H9 (cell line): ENCODE data around the gene DGKG. TPM values are rescaled to one million over a fixed set of nuclear protein-coding genes. Genes with fewer than 3 reads are reported as not detected.

Source experiments
- DNase-seq: peaks from one replicate; pipeline ENCODE4 v3.0.0-alpha.2; 2017
- H2AFZ ChIP-seq: one replicate; pipeline ENCODE4 v1.6.1; 2013; ENCODE audit warnings: mild to moderate bottlenecking, low read length, control low read depth, moderate library complexity
- H2AK5ac ChIP-seq: 2 replicates; pipeline ENCODE4 v1.6.1; 2013; ENCODE audit warnings: low read length, control low read depth, mixed read lengths; ENCODE audit not compliant: insufficient read length
- H2BK120ac ChIP-seq: one replicate; pipeline ENCODE4 v1.6.1; 2013; ENCODE audit warnings: low read depth, mild to moderate bottlenecking, low read length, control low read depth, inconsistent platforms; ENCODE audit not compliant: poor library complexity, severe bottlenecking
- H2BK12ac ChIP-seq: 2 replicates; pipeline ENCODE4 v1.6.1; 2013; ENCODE audit warnings: low read length, control low read depth, mixed read lengths, low read depth; ENCODE audit not compliant: insufficient read length
- H2BK15ac ChIP-seq: 2 replicates; pipeline ENCODE4 v1.6.1; 2013; ENCODE audit warnings: low read depth, low read length, control low read depth
- H2BK20ac ChIP-seq: one replicate; pipeline ENCODE4 v1.6.1; 2013; ENCODE audit warnings: low read depth, mild to moderate bottlenecking, low read length, control low read depth, inconsistent platforms; ENCODE audit not compliant: poor library complexity, severe bottlenecking
- H2BK5ac ChIP-seq: 2 replicates; pipeline ENCODE4 v1.6.1; 2013; ENCODE audit warnings: low read length, control low read depth, mixed read lengths; ENCODE audit not compliant: insufficient read length
- H3K14ac ChIP-seq: 2 replicates; pipeline ENCODE4 v1.6.1; 2013; ENCODE audit warnings: low read length, control low read depth; ENCODE audit not compliant: insufficient read depth
- H3K18ac ChIP-seq: 2 replicates; pipeline ENCODE4 v1.6.1; 2013; ENCODE audit warnings: low read depth, mild to moderate bottlenecking, mixed read lengths, low read length, control low read depth; ENCODE audit not compliant: insufficient read length
- H3K23ac ChIP-seq: 2 replicates; pipeline ENCODE4 v1.6.1; 2013; ENCODE audit warnings: low read length, control low read depth, mixed read lengths, low read depth; ENCODE audit not compliant: insufficient read length
- H3K23me2 ChIP-seq: 2 replicates; pipeline ENCODE4 v1.6.1; 2013; ENCODE audit warnings: low read depth, mild to moderate bottlenecking, mixed read lengths, low read length, control low read depth; ENCODE audit not compliant: insufficient read length, poor library complexity, severe bottlenecking
- H3K27ac ChIP-seq: 2 replicates; pipeline ENCODE4 v1.5.1; 2013; ENCODE audit warnings: low read length, control low read depth, mixed read lengths, low read depth; ENCODE audit not compliant: insufficient read length
- H3K27me3 ChIP-seq: 2 replicates; pipeline ENCODE4 v1.6.1; 2013; ENCODE audit warnings: low read length, control low read depth, inconsistent platforms; ENCODE audit not compliant: insufficient read depth
- H3K4ac ChIP-seq: 2 replicates; pipeline ENCODE4 v1.6.1; 2013; ENCODE audit warnings: low read depth, mild to moderate bottlenecking, control low read depth, inconsistent platforms, low read length, moderate library complexity
- H3K4me1 ChIP-seq: 2 replicates; pipeline ENCODE4 v1.6.1; 2013; ENCODE audit warnings: low read length, control low read depth, inconsistent platforms; ENCODE audit not compliant: insufficient read depth
- H3K4me2 ChIP-seq: 2 replicates; pipeline ENCODE4 v1.6.1; 2013; ENCODE audit warnings: low read length, control low read depth, mixed read lengths; ENCODE audit not compliant: insufficient read length, insufficient read depth
- H3K56ac ChIP-seq: 2 replicates; pipeline ENCODE4 v1.6.1; 2013; ENCODE audit warnings: low read depth, mild to moderate bottlenecking, mixed read lengths, low read length, control low read depth; ENCODE audit not compliant: insufficient read length
- H3K79me1 ChIP-seq: 2 replicates; pipeline ENCODE4 v1.6.1; 2013; ENCODE audit warnings: low read depth, mild to moderate bottlenecking, moderate library complexity, low read length, control low read depth, inconsistent platforms; ENCODE audit not compliant: insufficient read depth, poor library complexity, severe bottlenecking
- H3K79me2 ChIP-seq: 2 replicates; pipeline ENCODE4 v1.6.1; 2013; ENCODE audit warnings: low read length, control low read depth, inconsistent platforms; ENCODE audit not compliant: insufficient read depth
- H3K9ac ChIP-seq: 2 replicates; pipeline ENCODE4 v1.6.1; 2013; ENCODE audit warnings: low read length, control low read depth, mixed read lengths; ENCODE audit not compliant: insufficient read length; ENCODE audit errors: extremely low read depth
- H3K9me3 ChIP-seq: one replicate; pipeline ENCODE4 v1.6.1; 2013; ENCODE audit warnings: low read depth, low read length, inconsistent platforms; ENCODE audit not compliant: control insufficient read depth
- H3T11ph ChIP-seq: one replicate; pipeline ENCODE4 v1.6.1; 2013; ENCODE audit warnings: mild to moderate bottlenecking, low read length, control low read depth, inconsistent platforms
- H4K20me1 ChIP-seq: one replicate; pipeline ENCODE4 v1.6.1; 2013; ENCODE audit not compliant: control insufficient read depth, insufficient read length, insufficient read depth
- H4K5ac ChIP-seq: 2 replicates; pipeline ENCODE4 v1.6.1; 2013; ENCODE audit warnings: low read depth, mild to moderate bottlenecking, mixed read lengths, low read length, control low read depth; ENCODE audit not compliant: insufficient read length
- H4K8ac ChIP-seq: replicated peaks from 2 replicates; pipeline ENCODE4 v1.6.1; 2013; ENCODE audit warnings: low read length, control low read depth, mixed read lengths, low read depth; ENCODE audit not compliant: insufficient read length
- H4K91ac ChIP-seq: 2 replicates; pipeline ENCODE4 v1.6.1; 2013; ENCODE audit warnings: low read depth, mild to moderate bottlenecking, moderate library complexity, mixed read lengths, low read length, control low read depth; ENCODE audit not compliant: insufficient read length
- H3K27ac Mint-ChIP-seq, 3 experiments: 2 replicates in 2 of 3; 3 replicates in 1 of 3; pipeline ENCODE4 v1.8.0; 2020 to 2021; ENCODE audit warnings: mixed read lengths in 3 of 3, mild to moderate bottlenecking in 1 of 3, moderate library complexity in 1 of 3
- H3K27me3 Mint-ChIP-seq: 2 replicates; pipeline ENCODE4 v1.8.0; 2021; ENCODE audit warnings: low read depth, mild to moderate bottlenecking, moderate library complexity, mixed read lengths
- H3K36me3 Mint-ChIP-seq, 3 experiments: 2 replicates in 2 of 3; 3 replicates in 1 of 3; pipeline ENCODE4 v1.8.0; 2020 to 2021; ENCODE audit warnings: low read depth in 3 of 3, mixed read lengths in 3 of 3; ENCODE audit not compliant: insufficient read depth in 1 of 3
- H3K4me1 Mint-ChIP-seq, 2 experiments: 2 replicates each; pipeline ENCODE4 v1.8.0; 2020; ENCODE audit warnings: mixed read lengths in 2 of 2
- H3K4me3 Mint-ChIP-seq, 2 experiments: 2 replicates in 1 of 2; 3 replicates in 1 of 2; pipeline ENCODE4 v1.8.0; 2020 to 2021; ENCODE audit warnings: mild to moderate bottlenecking in 2 of 2, mixed read lengths in 2 of 2, moderate library complexity in 1 of 2
- H3K9me3 Mint-ChIP-seq, 2 experiments: 2 replicates in 1 of 2; 3 replicates in 1 of 2; pipeline ENCODE4 v1.8.0; 2020; ENCODE audit warnings: mild to moderate bottlenecking in 2 of 2, mixed read lengths in 2 of 2, moderate library complexity in 1 of 2
- WGBS: extraction: QIAGEN DNeasy Blood & Tissue Kit; methylation state at CpG from one replicate; pipeline ENCODE4 v1.1.7; 2013; ENCODE audit warnings: missing lambda C conversion rate, low lambda C conversion rate, mixed read lengths; ENCODE audit not compliant: insufficient read length; ENCODE audit errors: extremely low coverage; 5-methylcytosine and 5-hydroxymethylcytosine counted together
- total RNA-seq: library from RNA; stranded (reverse); gene quantifications from 2 replicates; pipeline ENCODE4 v1.2.1, GENCODE V29; 2021
- TF ChIP-seq, protein P1 (sequence below): fragments of 200-600 bp; sonication (generic); conservative IDR thresholded peaks from 3 replicates; pipeline ENCODE4 v1.8.0; 2021; ENCODE audit warnings: antibody characterized with exemption, mild to moderate bottlenecking

The DGKG gene
- total RNA-seq, 1 experiment from 2014 or later: not detected

DNA sequence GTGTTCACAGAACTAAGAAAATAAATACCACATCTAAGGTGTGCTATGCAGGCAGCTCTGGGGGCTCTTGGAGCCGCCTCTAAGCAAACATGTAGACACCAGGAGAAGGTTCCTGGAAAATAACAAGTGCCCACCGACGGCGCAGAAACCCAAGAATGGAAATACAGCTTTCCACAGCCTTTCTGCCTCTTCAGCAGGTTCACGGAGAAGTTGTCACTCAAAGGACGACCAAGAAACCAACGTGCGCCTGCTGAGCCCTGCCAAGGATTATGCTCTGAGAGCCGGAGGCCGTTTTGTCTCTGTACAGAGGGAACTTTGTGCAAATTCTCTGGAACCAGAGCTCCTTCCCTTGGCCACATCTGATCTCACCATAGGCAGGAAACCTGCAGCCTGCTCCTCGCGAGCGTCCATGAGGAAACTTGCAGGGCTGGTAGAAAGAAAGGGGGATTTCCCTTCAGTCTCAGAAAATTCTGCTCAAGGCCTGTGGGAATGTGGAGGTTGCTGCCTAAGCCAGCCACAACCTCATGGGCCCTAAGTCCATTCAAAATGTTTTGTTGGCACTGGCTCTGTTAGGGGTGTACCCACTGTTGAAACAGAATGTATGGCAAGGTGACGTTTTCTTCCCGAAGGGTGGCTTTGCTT lies 212.6 kb downstream of the DGKG start:
- no peak overlapping the region for H2BK5ac ChIP-seq
- no peaks in the 10 kb centered on the region for H3K79me2 ChIP-seq
- WGBS: no CpG with 5 or more reads among the region's 15 CpGs
- no peaks in the 10 kb centered on the region for H3K9me3 ChIP-seq
- H3K23me2 ChIP-seq: no peaks in the 10 kb centered on the region
- Mint-ChIP-seq H3K9me3 (no peaks in the 10 kb centered on the region), H3K4me1 (no peaks in the 10 kb centered on the region), H3K36me3 (peaks cover 0 to 1% (median 0%) of the 10 kb centered on the region in 3 experiments; a peak in 2 of 7 replicates), H3K27me3 (peaks cover 72% of the 10 kb centered on the region), H3K4me3 (no peak overlapping the region), H3K27ac (no peak overlapping the region)
- no peak overlapping the region for H2AFZ ChIP-seq
- H3K27me3 ChIP-seq: no peaks in the 10 kb centered on the region
- no peak overlapping the region for H3K56ac ChIP-seq
- H3K18ac ChIP-seq: no peak overlapping the region
- H2BK20ac ChIP-seq: no peak overlapping the region
- TF ChIP-seq, protein P1, sequence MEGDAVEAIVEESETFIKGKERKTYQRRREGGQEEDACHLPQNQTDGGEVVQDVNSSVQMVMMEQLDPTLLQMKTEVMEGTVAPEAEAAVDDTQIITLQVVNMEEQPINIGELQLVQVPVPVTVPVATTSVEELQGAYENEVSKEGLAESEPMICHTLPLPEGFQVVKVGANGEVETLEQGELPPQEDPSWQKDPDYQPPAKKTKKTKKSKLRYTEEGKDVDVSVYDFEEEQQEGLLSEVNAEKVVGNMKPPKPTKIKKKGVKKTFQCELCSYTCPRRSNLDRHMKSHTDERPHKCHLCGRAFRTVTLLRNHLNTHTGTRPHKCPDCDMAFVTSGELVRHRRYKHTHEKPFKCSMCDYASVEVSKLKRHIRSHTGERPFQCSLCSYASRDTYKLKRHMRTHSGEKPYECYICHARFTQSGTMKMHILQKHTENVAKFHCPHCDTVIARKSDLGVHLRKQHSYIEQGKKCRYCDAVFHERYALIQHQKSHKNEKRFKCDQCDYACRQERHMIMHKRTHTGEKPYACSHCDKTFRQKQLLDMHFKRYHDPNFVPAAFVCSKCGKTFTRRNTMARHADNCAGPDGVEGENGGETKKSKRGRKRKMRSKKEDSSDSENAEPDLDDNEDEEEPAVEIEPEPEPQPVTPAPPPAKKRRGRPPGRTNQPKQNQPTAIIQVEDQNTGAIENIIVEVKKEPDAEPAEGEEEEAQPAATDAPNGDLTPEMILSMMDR: no peak
- no peak overlapping the region for H2BK12ac ChIP-seq
- no peak overlapping the region for H4K91ac ChIP-seq
- no peaks in the 10 kb centered on the region for H3K79me1 ChIP-seq
- no peaks in the 10 kb centered on the region; the same call in 1 of the 2 replicates for H3K4me1 ChIP-seq
- H4K5ac ChIP-seq: no peak overlapping the region
- no peak for DNase-seq
- no peak overlapping the region for H4K8ac ChIP-seq
- no peak overlapping the region for H3K14ac ChIP-seq
- H2BK15ac ChIP-seq: no peak overlapping the region
- H3K4me2 ChIP-seq: no peak overlapping the region
- no peak overlapping the region for H3T11ph ChIP-seq
- no peak overlapping the region for H3K27ac ChIP-seq
- no peak overlapping the region for H2BK120ac ChIP-seq
- H3K4ac ChIP-seq: no peak overlapping the region
- no peaks in the 10 kb centered on the region for H4K20me1 ChIP-seq
- no peak overlapping the region for H3K23ac ChIP-seq
- H3K9ac ChIP-seq: no peak overlapping the region
- no peak overlapping the region for H2AK5ac ChIP-seq
